Stimulated activated naive B cell treated with anti-CD40 and anti-IgM and Interleukin-4, amounts not matched to agents 10 μg/mL and 1 μg/mL and 100 μg/mL, for 72 hours (primary cell): ENCODE measurements around the gene GULP1.
"Not testable (repeated sequence)": the region's sequence is repeated elsewhere in the genome, so short reads cannot be mapped to it uniquely, and the experiment has no call there.

Source experiments
- ATAC-seq, 2 donors: fragments of 150-1000 bp; cut with Tn5 transposase; replicated peaks; 2 replicates each; pipeline ENCODE4 v1.10.0; 2021; ENCODE audit warnings: moderate library complexity in 1 of 2
- DNase-seq: peaks from one replicate; pipeline ENCODE4 v3.0.0; 2021
- H3K27ac Mint-ChIP-seq: one replicate; pipeline ENCODE4 v1.8.0; 2022; ENCODE audit warnings: mild to moderate bottlenecking, mixed read lengths
- H3K27me3 Mint-ChIP-seq, 2 donors: one replicate each; pipeline ENCODE4 v1.8.0; 2022; ENCODE audit warnings: mixed read lengths in 2 of 2
- H3K36me3 Mint-ChIP-seq, 2 donors: one replicate each; pipeline ENCODE4 v1.8.0; 2022; ENCODE audit warnings: mixed read lengths in 2 of 2, mild to moderate bottlenecking in 1 of 2
- H3K4me1 Mint-ChIP-seq, 2 donors: one replicate each; pipeline ENCODE4 v1.8.0; 2022; ENCODE audit warnings: mixed read lengths in 2 of 2, mild to moderate bottlenecking in 1 of 2
- H3K4me3 Mint-ChIP-seq, 2 donors: one replicate each; pipeline ENCODE4 v1.8.0; 2022; ENCODE audit warnings: mild to moderate bottlenecking in 2 of 2, mixed read lengths in 2 of 2, moderate library complexity in 1 of 2
- H3K9me3 Mint-ChIP-seq, 2 donors: one replicate each; pipeline ENCODE4 v1.8.0; 2022; ENCODE audit warnings: mixed read lengths in 2 of 2, mild to moderate bottlenecking in 1 of 2

GULP1 gene

GRCh38 chr2:188456114-188456909 is 164.6 kb downstream of the GULP1 start:
- no peaks in the 10 kb centered on the region for H3K36me3 Mint-ChIP-seq
- no peak for DNase-seq

DNA sequence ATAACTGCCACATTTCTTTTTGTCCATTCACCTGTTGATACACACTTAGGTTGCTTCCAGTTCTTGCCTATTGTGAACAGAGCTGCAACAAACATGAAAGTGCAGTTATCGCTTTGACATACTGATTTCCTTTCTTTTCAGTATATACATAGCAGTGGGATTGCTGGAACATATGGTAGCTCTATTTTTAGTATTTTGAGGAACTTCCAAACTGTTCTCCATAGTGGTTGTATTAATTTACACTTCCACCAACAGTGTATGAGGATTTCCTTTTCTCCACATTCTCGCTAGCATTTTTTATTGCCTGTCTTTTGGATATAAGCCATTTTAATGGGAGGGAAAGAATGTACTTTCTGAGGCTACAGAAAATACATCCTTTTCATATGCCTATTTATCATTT is 167.4 kb downstream of the GULP1 start:
- no peak overlapping the region for H3K27ac Mint-ChIP-seq
- no peaks in the 10 kb centered on the region for H3K4me1 Mint-ChIP-seq
- ATAC-seq (no peak), DNase-seq (no peak)
- H3K9me3 Mint-ChIP-seq, result peaks cover 0 to 1% of the 10 kb centered on the region in 2 donors
- no peak overlapping the region for H3K4me3 Mint-ChIP-seq
- H3K36me3 Mint-ChIP-seq, result no peaks in the 10 kb centered on the region
- H3K27me3 Mint-ChIP-seq, result no peaks in the 10 kb centered on the region

More at GRCh38 chr2:188456114-188456909, 164.6 kb downstream of the GULP1 start:
- no peaks in the 10 kb centered on the region for H3K27me3 Mint-ChIP-seq
- ATAC-seq, result no peak
- H3K4me1 Mint-ChIP-seq, result no peaks in the 10 kb centered on the region
- H3K27ac Mint-ChIP-seq, result no peak overlapping the region
- H3K4me3 Mint-ChIP-seq, result no peak overlapping the region
- peaks cover 0 to 2% of the 10 kb centered on the region in 2 donors for H3K9me3 Mint-ChIP-seq

DNA sequence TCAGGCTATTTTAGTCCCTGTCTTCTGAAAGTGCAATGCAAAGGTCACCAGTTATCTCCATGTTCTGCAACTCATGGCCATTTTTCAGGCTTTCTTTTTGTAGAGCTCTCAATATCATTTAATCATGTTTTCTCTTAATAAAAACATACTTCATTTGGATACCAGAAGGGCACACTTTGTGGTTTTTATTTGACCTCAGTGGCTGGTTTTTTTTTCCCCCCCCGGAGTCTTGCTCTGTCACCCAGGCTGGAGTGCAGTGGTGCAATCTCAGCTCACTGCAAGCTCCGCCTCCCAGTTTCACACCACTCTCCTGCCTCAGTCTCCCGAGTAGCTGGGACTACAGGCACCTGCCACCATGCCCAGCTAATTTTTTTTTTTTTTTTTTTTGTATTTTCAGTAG is 174.4 kb downstream of the GULP1 start:
- not testable (repeated sequence) for H3K4me3 Mint-ChIP-seq, H3K4me1 Mint-ChIP-seq, H3K36me3 Mint-ChIP-seq, DNase-seq, H3K27ac Mint-ChIP-seq, H3K9me3 Mint-ChIP-seq, ATAC-seq, H3K27me3 Mint-ChIP-seq

DNA sequence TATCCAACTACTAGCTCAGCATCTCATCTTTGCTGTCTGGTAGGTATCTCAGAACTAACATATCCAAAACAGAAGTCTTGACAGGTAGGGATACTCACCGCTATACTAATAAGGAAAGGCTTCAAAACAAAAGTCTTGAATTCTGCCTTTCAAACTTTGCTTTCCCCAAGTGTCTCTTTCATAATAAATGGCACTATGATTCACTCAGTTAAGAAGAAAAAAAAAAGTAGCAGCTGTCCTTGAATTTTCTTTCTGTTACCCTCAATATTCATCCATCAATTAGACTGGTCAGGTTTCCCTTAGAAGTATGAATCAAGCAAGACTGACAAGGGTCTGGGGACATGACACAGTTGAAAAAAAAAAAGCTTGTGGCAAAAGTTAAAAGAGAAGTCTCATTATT is 175.1 kb downstream of the GULP1 start:
- DNase-seq (no peak), ATAC-seq (no peak)
- Mint-ChIP-seq H3K36me3 (no peaks in the 10 kb centered on the region), H3K27me3 (no peaks in the 10 kb centered on the region), H3K4me1 (no peaks in the 10 kb centered on the region), H3K4me3 (no peak overlapping the region), H3K27ac (no peak overlapping the region), H3K9me3 (peaks cover 2 to 8% of the 10 kb centered on the region in 2 donors)

DNA sequence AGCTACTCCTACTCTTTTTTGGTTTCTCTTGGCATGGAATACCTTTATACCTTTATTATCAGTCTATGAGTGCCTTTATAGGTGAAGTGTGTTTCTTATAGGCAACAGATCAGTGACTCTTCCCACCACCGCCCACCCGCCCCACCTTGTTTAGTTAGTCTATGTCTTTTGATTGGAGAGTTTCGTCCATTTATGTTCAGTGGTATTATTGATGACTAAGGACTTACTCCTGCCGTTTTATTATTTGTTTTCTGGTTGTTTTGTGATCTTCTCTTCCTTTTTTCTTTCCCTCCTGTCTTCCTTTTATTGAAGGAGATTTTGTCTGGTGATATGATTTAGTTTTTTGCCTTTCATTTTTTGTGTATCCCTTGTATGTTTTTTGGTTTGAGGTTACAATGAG is 179.5 kb downstream of the GULP1 start:
- H3K36me3 Mint-ChIP-seq, result no peaks in the 10 kb centered on the region
- no peaks in the 10 kb centered on the region for H3K27me3 Mint-ChIP-seq
- ATAC-seq (no peak), DNase-seq (no peak)
- H3K27ac Mint-ChIP-seq, result no peak overlapping the region
- peaks cover 4 to 8% of the 10 kb centered on the region in 2 donors for H3K9me3 Mint-ChIP-seq
- H3K4me3 Mint-ChIP-seq, result no peak overlapping the region
- no peaks in the 10 kb centered on the region for H3K4me1 Mint-ChIP-seq

DNA sequence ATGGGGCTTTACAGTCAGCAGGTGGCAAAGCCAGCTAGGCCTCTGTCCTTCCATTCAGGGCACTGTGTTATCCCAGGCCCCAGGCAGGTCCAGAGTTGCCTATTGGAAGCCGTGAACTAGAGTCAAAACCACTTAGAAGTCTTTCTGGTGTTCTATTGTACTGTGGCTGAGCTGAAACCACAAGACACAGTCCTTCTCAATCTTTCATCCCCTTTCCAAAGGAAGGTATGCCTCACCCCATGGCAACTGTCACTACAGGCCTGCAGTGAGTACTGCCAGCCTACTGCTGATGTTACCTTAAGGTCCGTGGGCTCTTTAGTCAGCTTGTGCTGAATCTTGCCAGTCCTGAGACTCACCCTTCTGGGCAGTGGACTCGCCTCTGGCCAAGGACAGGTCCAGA is 181.6 kb downstream of the GULP1 start:
- peak in 1 of 2 donors; percentile 12 for ATAC-seq
- Mint-ChIP-seq H3K27ac (no peak overlapping the region), H3K27me3 (no peaks in the 10 kb centered on the region), H3K9me3 (peaks cover 4 to 8% of the 10 kb centered on the region in 2 donors), H3K4me1 (no peaks in the 10 kb centered on the region), H3K36me3 (no peaks in the 10 kb centered on the region), H3K4me3 (no peak overlapping the region)
- no peak for DNase-seq

DNA sequence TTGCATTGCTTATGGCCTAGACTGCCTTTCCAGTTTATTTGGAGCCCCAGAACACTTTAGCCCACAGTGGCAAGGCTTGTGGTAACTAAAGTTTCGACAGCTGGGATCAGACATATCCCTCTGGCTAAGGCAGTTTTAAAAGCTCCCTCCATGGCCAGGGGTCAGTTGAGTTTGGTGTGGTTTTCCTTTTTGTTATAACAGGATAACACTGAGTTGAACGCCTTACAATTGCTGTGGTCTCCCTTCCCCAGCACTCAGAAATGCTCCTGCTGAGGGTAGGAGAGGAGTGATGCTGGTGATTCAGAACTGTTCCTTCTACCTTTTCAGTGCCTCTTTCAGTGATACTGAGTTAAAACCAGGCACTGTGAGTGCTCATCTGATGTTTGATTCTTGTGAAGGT is 182.6 kb downstream of the GULP1 start:
- peaks cover 4 to 8% of the 10 kb centered on the region in 2 donors for H3K9me3 Mint-ChIP-seq
- no peaks in the 10 kb centered on the region for H3K27me3 Mint-ChIP-seq
- ATAC-seq, result no peak
- H3K4me1 Mint-ChIP-seq, result peaks cover 0 to 6% of the 10 kb centered on the region in 2 donors
- no peak for DNase-seq
- H3K4me3 Mint-ChIP-seq, result no peak overlapping the region
- no peaks in the 10 kb centered on the region for H3K36me3 Mint-ChIP-seq
- no peak overlapping the region for H3K27ac Mint-ChIP-seq

DNA sequence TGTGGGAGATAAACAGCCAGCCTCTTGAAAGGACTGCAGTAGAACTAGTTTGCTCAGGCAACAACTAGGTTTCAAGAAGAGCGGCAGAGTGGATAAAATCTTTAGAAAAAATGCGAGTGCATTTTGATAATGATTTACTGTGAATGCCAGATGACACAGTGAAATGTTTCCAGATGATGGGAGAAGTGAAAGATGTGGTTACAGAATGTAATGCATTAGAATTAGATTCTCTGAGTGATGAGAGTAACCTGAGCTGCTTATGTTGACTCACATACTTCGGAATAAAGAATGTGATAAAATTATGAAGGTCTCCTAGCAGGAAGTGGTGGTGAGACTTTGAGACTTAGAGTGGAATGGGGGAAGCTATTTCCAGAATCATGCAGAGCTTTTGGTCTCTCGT is 184.3 kb downstream of the GULP1 start:
- no peak for DNase-seq
- ATAC-seq, result peak; percentile 50 to 60
- peaks cover 0 to 6% of the 10 kb centered on the region in 2 donors for H3K4me1 Mint-ChIP-seq
- no peak overlapping the region for H3K27ac Mint-ChIP-seq
- H3K4me3 Mint-ChIP-seq, result no peak overlapping the region
- H3K9me3 Mint-ChIP-seq, result peaks cover 4% of the 10 kb centered on the region in 2 donors
- H3K36me3 Mint-ChIP-seq, result no peaks in the 10 kb centered on the region
- no peaks in the 10 kb centered on the region for H3K27me3 Mint-ChIP-seq

DNA sequence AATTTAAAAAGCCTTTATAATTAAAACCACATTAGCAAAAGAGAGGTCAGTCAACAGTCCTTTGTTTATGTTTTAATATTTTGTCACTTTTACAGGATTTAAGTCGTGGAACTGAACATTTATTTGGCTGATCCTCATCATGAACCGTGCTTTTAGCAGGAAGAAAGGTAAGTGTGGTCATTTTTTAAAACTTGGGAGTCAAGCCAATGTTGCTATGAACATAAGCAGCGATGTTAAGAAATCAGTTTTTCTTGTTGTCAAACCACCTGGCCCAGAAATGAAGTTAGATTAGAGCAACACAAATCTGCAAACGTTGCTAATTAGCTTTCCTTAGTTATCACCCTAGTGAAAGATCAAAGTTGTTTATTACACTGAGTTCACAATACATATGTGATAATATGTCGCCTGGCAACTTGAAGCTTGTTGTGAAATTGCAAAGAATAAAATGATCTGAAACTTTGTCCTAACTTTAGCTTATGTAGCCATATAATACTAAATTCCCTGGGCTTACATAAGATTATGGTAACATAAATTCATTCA is 186.0 kb downstream of the GULP1 start:
- Mint-ChIP-seq H3K36me3 (no peaks in the 10 kb centered on the region), H3K4me1 (peaks cover 0 to 6% of the 10 kb centered on the region in 2 donors), H3K9me3 (peaks cover 0 to 2% of the 10 kb centered on the region in 2 donors), H3K27me3 (no peaks in the 10 kb centered on the region), H3K4me3 (no peak overlapping the region), H3K27ac (no peak overlapping the region)
- DNase-seq (no peak), ATAC-seq (no peak)

DNA sequence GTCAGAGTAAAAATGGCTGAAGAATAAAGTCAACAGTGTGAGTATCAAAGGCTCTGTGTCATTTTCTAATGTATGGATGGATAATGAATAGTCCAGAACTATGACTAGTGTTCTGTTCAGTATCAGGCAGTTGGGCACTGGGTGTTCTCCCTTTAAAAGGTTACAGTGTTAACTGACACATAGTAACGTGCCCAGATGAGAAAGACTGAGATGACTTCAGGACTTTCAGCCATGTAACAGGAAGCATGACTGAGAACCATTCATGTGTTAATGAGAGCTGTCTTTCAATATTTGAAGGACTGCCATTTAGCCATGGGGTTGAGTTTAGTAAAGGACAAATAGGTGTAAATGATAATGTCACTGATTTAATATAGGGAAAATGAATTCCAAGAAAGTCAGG is 187.1 kb downstream of the GULP1 start:
- Mint-ChIP-seq H3K27ac (no peak overlapping the region), H3K36me3 (no peaks in the 10 kb centered on the region), H3K4me3 (no peak overlapping the region), H3K27me3 (no peaks in the 10 kb centered on the region), H3K9me3 (peaks cover 0 to 2% of the 10 kb centered on the region in 2 donors), H3K4me1 (peaks cover 0 to 6% of the 10 kb centered on the region in 2 donors)
- no peak for DNase-seq
- peak; percentile 89 to 94 for ATAC-seq

GRCh38 chr2:188481474-188481873 is 189.8 kb downstream of the GULP1 start:
- Mint-ChIP-seq H3K4me3 (no peak overlapping the region), H3K36me3 (no peaks in the 10 kb centered on the region)

DNA sequence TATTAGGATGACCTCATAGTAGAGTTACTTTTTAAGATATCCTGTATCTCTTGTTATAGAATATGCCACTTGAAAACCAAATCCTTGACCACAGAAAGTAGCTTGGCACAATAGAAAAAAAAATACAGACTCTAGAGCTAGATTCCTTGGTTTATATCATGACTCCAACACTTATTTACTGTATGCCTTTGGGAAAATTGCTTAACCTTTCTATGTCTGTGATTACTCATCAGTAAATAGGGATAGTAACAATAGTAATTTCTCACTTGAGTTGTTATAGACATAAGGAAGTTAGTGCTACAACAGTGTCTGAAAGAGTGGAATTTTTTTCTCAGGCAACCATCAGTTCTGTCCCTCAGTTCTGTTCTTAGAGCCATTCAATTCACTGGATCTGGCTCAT is 193.8 kb downstream of the GULP1 start:
- ATAC-seq, result no peak
- H3K27ac Mint-ChIP-seq, result no peak overlapping the region
- H3K9me3 Mint-ChIP-seq, result no peaks in the 10 kb centered on the region
- no peaks in the 10 kb centered on the region for H3K36me3 Mint-ChIP-seq
- no peaks in the 10 kb centered on the region for H3K27me3 Mint-ChIP-seq
- no peaks in the 10 kb centered on the region for H3K4me1 Mint-ChIP-seq
- H3K4me3 Mint-ChIP-seq, result no peak overlapping the region
- DNase-seq, result no peak

More at GRCh38 chr2:188481474-188481873, 189.8 kb downstream of the GULP1 start:
- ATAC-seq (no peak), DNase-seq (no peak)
- no peak overlapping the region for H3K27ac Mint-ChIP-seq
- H3K9me3 Mint-ChIP-seq, result no peaks in the 10 kb centered on the region
- H3K4me1 Mint-ChIP-seq, result peaks cover 0 to 6% of the 10 kb centered on the region in 2 donors
- no peaks in the 10 kb centered on the region for H3K27me3 Mint-ChIP-seq

- no peak overlapping the region for H3K4me3 Mint-ChIP-seq
- no peak overlapping the region for H3K27ac Mint-ChIP-seq
- no peaks in the 10 kb centered on the region for H3K27me3 Mint-ChIP-seq
- H3K36me3 Mint-ChIP-seq, result no peaks in the 10 kb centered on the region
- H3K4me1 Mint-ChIP-seq, result no peaks in the 10 kb centered on the region
- DNase-seq (no peak), ATAC-seq (no peak)
- peaks cover 3 to 4% of the 10 kb centered on the region in 2 donors for H3K9me3 Mint-ChIP-seq
Measured at GRCh38 chr2:188492751-188493150, 201.1 kb downstream of the GULP1 start.

GRCh38 chr2:188494906-188495305 is 203.2 kb downstream of the GULP1 start:
- no peaks in the 10 kb centered on the region for H3K4me1 Mint-ChIP-seq
- H3K4me3 Mint-ChIP-seq, result no peak overlapping the region
- no peak overlapping the region for H3K27ac Mint-ChIP-seq
- H3K27me3 Mint-ChIP-seq, result no peaks in the 10 kb centered on the region
- peaks cover 3 to 4% of the 10 kb centered on the region in 2 donors for H3K9me3 Mint-ChIP-seq
- DNase-seq (no peak), ATAC-seq (no peak)
- no peaks in the 10 kb centered on the region for H3K36me3 Mint-ChIP-seq

GRCh38 chr2:188495969-188496431 is 204.3 kb downstream of the GULP1 start:
- H3K36me3 Mint-ChIP-seq, result no peaks in the 10 kb centered on the region
- H3K9me3 Mint-ChIP-seq, result peaks cover 3 to 4% of the 10 kb centered on the region in 2 donors
- H3K27me3 Mint-ChIP-seq, result no peaks in the 10 kb centered on the region

More at GRCh38 chr2:188495969-188496431, 204.3 kb downstream of the GULP1 start:
- Mint-ChIP-seq H3K27ac (no peak overlapping the region), H3K4me3 (no peak overlapping the region), H3K4me1 (no peaks in the 10 kb centered on the region)
- DNase-seq (no peak), ATAC-seq (no peak)
